A549 treated with Mapracorat at 1 μM for 4 hours (cell line): ENCODE data around the gene OR6F1. TPM values are rescaled to one million over a fixed set of nuclear protein-coding genes. Genes with fewer than 3 reads are reported as not detected.

Experiments used
- total RNA-seq: library from RNA; stranded (reverse); fragments of 200-300 nt; extraction: Qiagen RNA extraction; gene quantifications from 5 replicates; pipeline ENCODE4 v1.2.3, GENCODE V29; 2022

The OR6F1 gene
- total RNA-seq = not detected in 5 replicates

GRCh38 chr1:247716546-247716945 lies at the start of gene OR6F1:
TSS of gene OR6F1 (minus strand) at chr1:247716646. CDS start at chr1:247712755, 3,891 bp downstream.

DNA sequence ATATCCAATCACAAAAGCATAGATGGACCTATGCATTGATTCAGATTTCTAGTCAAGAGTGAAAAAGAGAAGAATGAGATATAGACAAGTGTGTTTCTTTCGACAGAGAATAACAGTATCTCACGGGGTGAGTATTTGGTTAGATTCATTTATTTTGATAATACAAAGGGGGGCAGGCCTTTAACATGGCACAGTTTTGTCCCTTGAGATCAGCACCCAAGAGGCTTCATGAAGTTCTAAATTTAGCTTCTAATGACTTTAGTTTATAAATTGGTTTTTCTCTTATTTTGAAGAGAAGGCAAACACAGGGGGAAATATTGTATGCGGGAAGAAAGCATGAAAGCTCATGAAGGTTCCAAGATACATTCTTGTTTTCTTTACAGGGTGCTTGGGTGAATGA lies 44.0 kb upstream of the OR6F1 start, which contains the start of gene OR1C1:
OR1C1 (minus strand) TSS at position 101 of the 400 bp plus-strand sequence. CDS start 2,150 bp downstream, outside the sequence.

DNA sequence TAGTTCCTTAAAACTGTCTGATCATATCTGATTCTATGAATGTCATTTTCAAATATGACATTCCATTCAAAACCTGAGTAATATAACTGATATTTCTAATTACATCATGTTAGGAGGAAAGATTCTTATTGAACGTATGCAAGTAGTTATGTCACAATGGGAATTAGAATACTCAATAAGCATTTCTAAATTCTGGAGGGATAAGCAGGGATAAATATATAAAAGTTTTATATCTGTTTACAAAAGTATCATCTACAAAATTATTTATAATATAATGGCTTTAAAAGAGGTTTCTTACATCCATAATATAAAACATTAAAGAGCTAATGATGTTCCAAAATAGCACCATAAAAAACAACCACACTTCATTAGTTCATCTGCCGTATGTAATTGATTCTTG lies 31.6 kb upstream of the OR6F1 start, which contains the start of gene OR14A2:
OR14A2 (minus strand) TSS at position 101 of the 400 bp plus-strand sequence.

GRCh38 chr1:247738315-247738714 lies 21.9 kb upstream of the OR6F1 start, which contains the start of gene OR14K1:
TSS of gene OR14K1 (plus strand) at chr1:247738615. CDS start at chr1:247738615, 0 bp downstream.

DNA sequence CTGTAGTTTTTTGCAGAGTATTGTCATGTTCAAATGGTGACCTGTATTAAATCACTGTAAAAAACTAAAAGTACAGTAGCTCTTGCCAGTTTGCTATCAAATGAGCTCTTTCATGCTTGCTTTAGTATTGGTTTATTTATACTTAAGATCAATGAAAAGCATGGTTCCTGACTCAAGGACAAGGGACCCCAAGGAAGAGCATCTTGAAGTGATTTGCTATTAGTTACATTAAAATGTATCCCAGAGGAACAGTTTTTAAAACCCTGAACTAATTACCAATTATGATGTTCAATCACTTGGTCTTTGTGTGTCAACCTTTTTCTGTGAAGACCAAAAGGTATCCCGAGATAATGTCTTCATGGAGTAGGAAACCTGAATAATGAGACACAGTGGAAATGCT lies 36.8 kb downstream of the OR6F1 start, which contains the start of gene OR13G1:
OR13G1 (minus strand) TSS at position 101 of the 400 bp plus-strand sequence. CDS start 6,698 bp downstream, outside the sequence.

Other genes with a start within 250 kb of the OR6F1 start
- not detected in 5 replicates for gene OR2C3, start 180.2 kb downstream of the OR6F1 start, total RNA-seq
- not detected in 5 replicates for gene GCSAML, start 167.5 kb downstream of the OR6F1 start, total RNA-seq
- gene OR2G2, start 128.3 kb downstream of the OR6F1 start, total RNA-seq = not detected in 5 replicates
- gene OR2G3, start 111.1 kb downstream of the OR6F1 start, total RNA-seq = not detected in 5 replicates
- not detected in 5 replicates for gene OR13G1, start 36.9 kb downstream of the OR6F1 start, total RNA-seq
- not detected in 5 replicates for gene OR14K1, start 22.0 kb upstream of the OR6F1 start, total RNA-seq
- not detected in 5 replicates for gene OR14A2, start 31.5 kb upstream of the OR6F1 start, total RNA-seq
- gene OR1C1, start 43.9 kb upstream of the OR6F1 start, total RNA-seq = not detected in 5 replicates
- gene OR14A16, start 107.5 kb upstream of the OR6F1 start, total RNA-seq = not detected in 5 replicates
- gene OR11L1, start 125.2 kb upstream of the OR6F1 start, total RNA-seq = not detected in 5 replicates
- not detected in 5 replicates for gene TRIM58, start 140.5 kb upstream of the OR6F1 start, total RNA-seq
- not detected in 5 replicates for gene OR2W3, start 178.9 kb upstream of the OR6F1 start, total RNA-seq
- not detected in 5 replicates for gene OR2T8, start 203.6 kb upstream of the OR6F1 start, total RNA-seq
- not detected in 5 replicates for gene OR2AJ1, start 208.2 kb upstream of the OR6F1 start, total RNA-seq
- gene OR2L8, start 232.2 kb upstream of the OR6F1 start, total RNA-seq = not detected in 5 replicates
- gene OR2AK2, start 248.6 kb upstream of the OR6F1 start, total RNA-seq = not detected in 5 replicates